GM19240 (cell line): Measurements from ENCODE around the gene SLCO4A1.

Source experiments
- DNase-seq: peaks from one replicate; pipeline ENCODE4 v3.0.0; 2011; ENCODE audit warnings: low spot score; ENCODE audit not compliant: insufficient read length

Gene SLCO4A1

GRCh38 chr20:62637110-62637509 lies 5.2 kb upstream of the SLCO4A1 start:
- DNase-seq, result no peak

- no peak for DNase-seq
Measured at GRCh38 chr20:62637521-62638054, 4.7 kb upstream of the SLCO4A1 start.

GRCh38 chr20:62638055-62638570 lies 4.2 kb upstream of the SLCO4A1 start:
- DNase-seq, result no peak

GRCh38 chr20:62638679-62639406 lies 3.5 kb upstream of the SLCO4A1 start:
- no peak for DNase-seq

GRCh38 chr20:62639765-62640164 lies 2.5 kb upstream of the SLCO4A1 start:
- DNase-seq, result no peak

GRCh38 chr20:62640870-62641269 lies 1.4 kb upstream of the SLCO4A1 start:
- no peak for DNase-seq

- no peak for DNase-seq
Measured at GRCh38 chr20:62641321-62642050, 817 bp upstream of the SLCO4A1 start.

GRCh38 chr20:62642666-62643520 lies 590 bp downstream of the SLCO4A1 start:
- no peak for DNase-seq

- no peak for DNase-seq
Measured at GRCh38 chr20:62643521-62644043, 1.3 kb downstream of the SLCO4A1 start.

GRCh38 chr20:62644044-62644795 lies 1.9 kb downstream of the SLCO4A1 start:
- no peak for DNase-seq

- no peak for DNase-seq
Measured at GRCh38 chr20:62644802-62645496, 2.6 kb downstream of the SLCO4A1 start.

GRCh38 chr20:62645613-62646012 lies 3.3 kb downstream of the SLCO4A1 start:
- no peak for DNase-seq

GRCh38 chr20:62646851-62647520 lies 4.7 kb downstream of the SLCO4A1 start:
- no peak for DNase-seq

- no peak for DNase-seq
Measured at GRCh38 chr20:62647521-62648317, 5.4 kb downstream of the SLCO4A1 start.

GRCh38 chr20:62648318-62648995 lies 6.2 kb downstream of the SLCO4A1 start:
- no peak for DNase-seq

- no peak for DNase-seq
Measured at GRCh38 chr20:62649140-62649539, 6.8 kb downstream of the SLCO4A1 start.

GRCh38 chr20:62650551-62651284 lies 8.4 kb downstream of the SLCO4A1 start:
- DNase-seq, result no peak
